Mesodermal cell (in vitro differentiated cells): ENCODE measurements around the gene DLG2.

Source experiments
- H3K27ac ChIP-seq: 2 replicates; pipeline ENCODE4 v1.7.0; 2013; ENCODE audit warnings: mild to moderate bottlenecking, low read depth, low read length, moderate library complexity; ENCODE audit not compliant: severe bottlenecking
- H3K36me3 ChIP-seq: 2 replicates; pipeline ENCODE4 v1.7.1; 2013; ENCODE audit warnings: mild to moderate bottlenecking, low read length, moderate library complexity; ENCODE audit not compliant: control insufficient read depth, insufficient read depth
- H3K4me1 ChIP-seq: one replicate; pipeline ENCODE4 v1.7.1; 2013; ENCODE audit warnings: mild to moderate bottlenecking, low read length; ENCODE audit not compliant: insufficient read depth, control insufficient read depth, poor library complexity, severe bottlenecking
- H3K4me3 ChIP-seq: 2 replicates; pipeline ENCODE4 v1.7.0; 2013; ENCODE audit warnings: low read length, control low read depth, mild to moderate bottlenecking; ENCODE audit not compliant: insufficient read depth, poor library complexity, severe bottlenecking; ENCODE audit errors: extremely low read depth
- H3K9me3 ChIP-seq: 2 replicates; pipeline ENCODE4 v1.7.1; 2013; ENCODE audit warnings: mild to moderate bottlenecking, low read length, moderate library complexity; ENCODE audit not compliant: control insufficient read depth
- WGBS, 2 experiments: methylation state at CpG; one replicate each; pipeline ENCODE4 v1.1.5; 2013; ENCODE audit warnings: missing lambda C conversion rate in 2 of 2; ENCODE audit not compliant: insufficient coverage in 2 of 2; 5-methylcytosine and 5-hydroxymethylcytosine counted together

DLG2 gene

GRCh38 chr11:83778596-83778995 is 1848.5 kb downstream of the DLG2 start:
- Histone ChIP-seq H3K4me1 (peaks cover 15% of the 10 kb centered on the region), H3K36me3 (no peaks in the 10 kb centered on the region), H3K4me3 (no peak overlapping the region), H3K9me3 (no peaks in the 10 kb centered on the region), H3K27ac (no peak overlapping the region)
- 50 to 60% methylated on average over 1 to 2 of the region's 2 CpGs for WGBS, 2 experiments

- Histone ChIP-seq H3K27ac (peak overlapping the region; percentile 56), H3K36me3 (no peaks in the 10 kb centered on the region), H3K4me1 (peaks cover 15% of the 10 kb centered on the region), H3K4me3 (no peak overlapping the region), H3K9me3 (no peaks in the 10 kb centered on the region)
- WGBS, 2 experiments, result 92 to 100% methylated on average over 1 to 6 of the region's 7 CpGs
Measured at GRCh38 chr11:83773950-83774880, 1852.9 kb downstream of the DLG2 start.

DNA sequence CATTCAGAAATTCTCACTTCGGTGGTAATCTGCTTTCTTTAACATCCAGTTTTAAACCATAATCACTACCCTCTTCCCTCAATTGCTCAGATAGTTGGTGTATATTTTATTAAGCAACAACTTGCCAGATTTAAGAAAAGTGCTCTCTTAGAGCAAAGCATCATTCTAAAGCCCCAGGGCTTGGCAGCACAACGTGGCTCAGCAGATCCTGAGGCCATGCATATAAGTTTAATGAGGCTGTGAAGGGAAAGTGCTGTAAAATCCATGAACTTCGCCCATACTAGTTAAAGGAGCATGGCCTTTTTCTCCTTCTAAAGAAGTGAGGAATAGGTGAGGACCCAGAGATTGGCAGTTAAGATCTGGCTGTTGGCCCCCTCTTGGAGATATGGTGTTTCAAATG is 1858.7 kb downstream of the DLG2 start:
- H3K27ac ChIP-seq, result no peak overlapping the region
- 74 to 78% methylated on average over 2 of the region's 3 CpGs for WGBS, 2 experiments

GRCh38 chr11:83766932-83767331 is 1860.2 kb downstream of the DLG2 start:
- WGBS, 2 experiments, result 100% methylated on average over 2 of the region's 4 CpGs
- Histone ChIP-seq H3K36me3 (no peaks in the 10 kb centered on the region), H3K4me3 (no peak overlapping the region), H3K4me1 (no peaks in the 10 kb centered on the region), H3K27ac (no peak overlapping the region), H3K9me3 (no peaks in the 10 kb centered on the region)

More for the DNA sequence above, 1858.7 kb downstream of the DLG2 start:
- Histone ChIP-seq H3K36me3 (no peaks in the 10 kb centered on the region), H3K4me1 (no peaks in the 10 kb centered on the region), H3K4me3 (no peak overlapping the region), H3K9me3 (no peaks in the 10 kb centered on the region)

GRCh38 chr11:83764643-83765042 is 1862.5 kb downstream of the DLG2 start:
- Histone ChIP-seq H3K4me1 (no peaks in the 10 kb centered on the region), H3K4me3 (no peak overlapping the region), H3K27ac (no peak overlapping the region), H3K36me3 (no peaks in the 10 kb centered on the region), H3K9me3 (no peaks in the 10 kb centered on the region)
- WGBS, 2 experiments, result no CpG with 5 or more reads among the region's 2 CpGs

DNA sequence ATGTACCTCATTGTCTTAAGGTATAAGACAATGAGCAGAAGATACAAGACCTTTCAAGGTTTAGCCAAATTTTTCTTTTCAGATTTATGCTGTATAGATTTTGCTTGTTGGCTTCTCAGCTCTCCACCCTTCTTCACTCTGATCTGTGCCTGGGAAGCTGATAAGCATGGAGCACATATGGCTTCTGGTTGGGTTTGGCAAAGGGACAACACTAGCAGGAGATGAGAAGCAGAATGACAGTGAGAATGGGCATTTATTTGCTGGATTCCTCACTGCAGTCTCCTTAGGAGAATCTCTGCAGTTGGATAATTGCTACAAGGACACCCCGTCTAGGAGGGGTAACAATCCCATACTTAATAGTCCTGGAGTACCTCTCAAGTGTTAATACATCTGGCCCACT is 1866.2 kb downstream of the DLG2 start:
- WGBS, 2 experiments, result 86 to 100% methylated on average over 1 of the region's 1 CpG

DNA sequence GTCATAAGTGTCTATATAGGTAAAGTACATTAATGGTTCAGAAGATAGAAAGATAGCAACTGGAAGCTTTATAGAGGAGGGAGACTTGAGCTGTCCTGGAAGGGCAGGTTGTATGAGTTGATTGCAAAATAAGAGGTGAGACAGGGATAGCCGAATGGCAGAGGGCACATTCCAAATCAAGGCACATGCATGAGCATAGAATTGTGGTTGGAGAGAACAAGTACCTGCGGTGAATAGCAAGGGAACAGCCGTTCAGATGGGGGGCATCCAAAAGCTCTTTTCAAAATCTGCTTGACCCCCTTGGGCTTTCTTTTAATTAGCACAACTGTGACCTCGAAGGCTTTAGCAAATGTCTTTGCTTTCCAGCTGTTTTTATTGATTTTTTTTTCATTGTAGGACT is 1868.0 kb downstream of the DLG2 start:
- Histone ChIP-seq H3K9me3 (no peaks in the 10 kb centered on the region), H3K27ac (no peak overlapping the region), H3K36me3 (no peaks in the 10 kb centered on the region), H3K4me1 (no peaks in the 10 kb centered on the region), H3K4me3 (no peak overlapping the region)
- WGBS, 2 experiments, result 74 to 79% methylated on average over 2 to 3 of the region's 4 CpGs

More for the DNA sequence above, 1866.2 kb downstream of the DLG2 start:
- no peaks in the 10 kb centered on the region for H3K36me3 ChIP-seq
- H3K9me3 ChIP-seq, result no peaks in the 10 kb centered on the region
- no peak overlapping the region for H3K4me3 ChIP-seq
- no peak overlapping the region for H3K27ac ChIP-seq
- H3K4me1 ChIP-seq, result no peaks in the 10 kb centered on the region

- Histone ChIP-seq H3K27ac (no peak overlapping the region), H3K9me3 (no peaks in the 10 kb centered on the region), H3K4me1 (no peaks in the 10 kb centered on the region), H3K4me3 (no peak overlapping the region), H3K36me3 (no peaks in the 10 kb centered on the region)
- 60 to 82% methylated on average over 1 of the region's 1 CpG for WGBS, 2 experiments
Measured at GRCh38 chr11:83751041-83751440, 1876.1 kb downstream of the DLG2 start.

DNA sequence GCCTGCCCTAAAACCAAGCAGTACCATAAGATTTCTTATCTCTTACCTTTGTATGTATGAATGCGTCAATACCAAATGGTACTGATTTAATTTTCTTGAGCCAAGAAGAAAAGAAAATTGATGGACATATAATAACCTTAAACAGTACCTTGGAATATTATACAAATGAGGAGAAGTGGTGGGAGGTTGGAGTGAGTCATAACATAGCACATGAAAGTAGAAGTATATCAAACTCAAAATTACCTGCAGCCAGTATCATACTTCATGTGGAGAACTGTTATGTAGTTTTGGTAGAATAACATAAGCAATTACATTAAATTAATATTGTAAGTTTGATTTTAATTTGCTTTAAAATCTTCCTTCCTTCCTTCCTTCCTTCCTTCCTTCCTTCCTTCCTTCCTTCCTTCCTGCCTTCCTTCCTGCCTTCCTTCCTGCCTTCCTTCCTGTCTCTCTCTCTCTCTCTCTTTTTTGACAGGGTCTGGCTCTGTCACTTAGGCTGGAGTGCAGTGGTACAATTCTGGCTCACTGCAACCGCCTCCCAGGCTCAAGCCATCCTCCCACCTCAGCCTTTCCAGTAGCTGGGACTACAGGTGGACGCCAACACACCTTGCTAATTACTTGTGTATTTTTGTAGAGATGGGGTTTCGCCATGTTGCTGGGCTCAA is 1880.1 kb downstream of the DLG2 start:
- Histone ChIP-seq H3K4me3 (no peak overlapping the region), H3K4me1 (no peaks in the 10 kb centered on the region), H3K9me3 (no peaks in the 10 kb centered on the region), H3K36me3 (no peaks in the 10 kb centered on the region), H3K27ac (no peak overlapping the region)
- no CpG with 5 or more reads among the region's 4 CpGs for whole genome bisulfite sequencing, 2 experiments

- Histone ChIP-seq H3K4me3 (no peak overlapping the region), H3K9me3 (no peaks in the 10 kb centered on the region), H3K4me1 (no peaks in the 10 kb centered on the region), H3K27ac (no peak overlapping the region), H3K36me3 (no peaks in the 10 kb centered on the region)
- 86 to 87% methylated on average over 3 of the region's 6 CpGs for WGBS, 2 experiments
Measured at GRCh38 chr11:83744620-83745192, 1882.4 kb downstream of the DLG2 start.
